Fibroblast of villous mesenchyme (primary cell): ENCODE results near the gene GPRIN2. TPM values are rescaled to one million over a fixed set of nuclear protein-coding genes. Genes with fewer than 3 reads are reported as not detected.

ENCODE experiments used
- DNase-seq: peaks from one replicate; pipeline ENCODE4 v3.0.0-alpha.2; 2010; ENCODE audit warnings: low read depth
- H3K4me3 ChIP-seq: 2 replicates; pipeline ENCODE4 v1.5.1; 2011; ENCODE audit warnings: low read depth, mild to moderate bottlenecking, low read length
- CTCF ChIP-seq: IDR thresholded peaks from 2 replicates; pipeline ENCODE4 v1.5.1; 2012; ENCODE audit warnings: low read depth, mild to moderate bottlenecking, low read length; ENCODE audit not compliant: insufficient read depth
- total RNA-seq: library from RNA; depleted of rRNA; stranded (reverse); fragments of >200 nt; gene quantifications from 2 replicates; pipeline ENCODE4 v1.2.3, GENCODE V29; 2012

GPRIN2 gene
- total RNA-seq, 1 donor = not detected

- no peak for TF ChIP-seq CTCF
- H3K4me3 ChIP-seq = no peak overlapping the region
- DNase-seq = no peak
Observed at GRCh38 chr10:46558392-46559185, 2.1 kb upstream of the GPRIN2 start.

DNA sequence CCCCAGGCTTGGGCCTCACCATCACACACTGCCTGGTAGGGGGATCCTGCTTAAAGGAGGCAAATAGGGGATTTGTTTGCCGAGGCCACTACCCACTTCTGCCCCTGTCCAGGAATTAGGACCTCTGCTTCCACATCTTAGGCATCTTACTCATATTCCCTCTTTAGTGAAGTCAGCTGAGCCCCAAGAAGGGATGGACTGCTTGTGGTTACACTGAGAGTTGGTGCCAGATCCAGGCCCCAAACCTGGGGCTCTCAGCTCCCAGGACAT lies 1.6 kb upstream of the GPRIN2 start:
- no peak for TF ChIP-seq CTCF
- DNase-seq = no peak
- H3K4me3 ChIP-seq = no peak overlapping the region

DNA sequence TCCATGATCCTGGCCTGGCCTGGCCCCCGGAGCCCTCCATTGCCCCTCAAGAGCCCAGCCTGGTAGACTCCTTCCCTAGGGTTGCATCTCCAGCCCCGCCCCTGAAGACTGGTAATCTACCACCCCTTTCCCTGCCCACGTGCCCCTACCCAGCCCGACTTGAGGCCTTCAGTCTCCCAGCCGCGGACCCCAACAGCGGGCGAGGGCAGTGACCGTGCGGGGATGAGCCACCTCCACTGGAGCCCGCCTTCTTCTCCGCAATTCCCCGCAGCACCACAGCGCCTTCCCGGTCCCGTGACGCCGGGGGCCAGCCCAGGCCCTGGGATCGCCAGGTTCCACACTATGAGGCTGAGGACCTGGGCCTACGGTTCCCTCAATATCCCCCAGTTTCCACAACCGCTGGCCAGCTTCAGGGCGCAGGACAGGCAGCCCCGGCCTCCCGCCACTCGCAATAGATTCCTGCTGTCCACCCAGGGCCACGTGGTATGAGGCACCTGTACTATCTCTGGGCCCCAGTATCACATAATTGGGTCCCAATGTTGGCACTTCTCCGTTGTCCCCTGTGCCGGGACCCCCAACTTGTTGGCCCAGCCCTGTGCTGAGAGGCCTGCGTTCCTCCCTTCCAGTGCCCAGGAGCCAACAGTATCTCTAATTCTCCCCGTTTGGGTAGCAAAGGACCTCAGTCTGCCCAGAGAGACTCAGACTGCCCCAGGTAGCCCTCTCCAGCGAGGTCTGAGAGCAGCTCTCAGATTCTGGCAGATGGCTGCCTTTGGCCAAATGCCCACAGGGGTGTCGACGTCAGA lies 1.1 kb upstream of the GPRIN2 start:
- no peak for DNase-seq
- H3K4me3 ChIP-seq = no peak overlapping the region
- TF ChIP-seq CTCF = no peak

DNA sequence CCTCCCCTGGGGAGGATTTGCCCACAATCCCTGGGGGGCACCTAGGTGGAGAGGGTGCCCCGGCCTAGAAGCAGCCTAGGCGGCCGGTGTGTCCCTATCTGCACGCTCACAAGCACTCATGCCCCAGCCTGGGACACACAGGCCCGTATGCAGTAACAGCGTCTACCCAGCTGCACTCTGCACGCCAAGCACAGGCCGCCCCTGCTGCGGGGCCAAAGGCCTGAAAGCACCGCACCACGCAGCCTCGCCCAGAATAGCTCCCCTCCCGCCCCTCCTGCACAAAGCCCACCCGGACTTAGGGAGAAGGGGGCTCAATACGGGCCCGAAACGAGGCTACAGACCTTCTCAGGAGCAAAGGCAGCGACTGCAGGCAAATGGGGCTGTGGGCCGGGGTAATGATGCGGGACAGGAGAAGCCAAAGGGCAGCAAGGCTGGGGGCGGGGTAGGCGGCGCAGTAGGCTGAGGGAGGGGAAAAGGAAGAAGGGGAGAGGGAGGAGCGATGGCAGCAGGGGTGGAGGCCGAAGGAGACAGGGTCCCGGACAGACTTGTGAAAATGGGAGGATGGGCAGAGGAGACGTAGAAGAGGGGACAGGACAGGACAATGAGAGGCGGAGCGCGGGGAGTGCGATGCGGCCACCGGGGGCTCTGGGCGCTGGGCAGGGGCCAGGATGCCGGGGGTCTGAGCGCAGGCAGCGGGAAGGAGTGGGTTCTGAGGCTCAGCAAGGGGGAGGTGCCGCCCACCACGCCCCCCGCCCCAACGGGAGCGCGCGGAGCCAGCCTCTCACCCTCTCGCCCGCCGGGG lies 544 bp downstream of the GPRIN2 start:
- no peak for TF ChIP-seq CTCF
- DNase-seq = no peak

DNA sequence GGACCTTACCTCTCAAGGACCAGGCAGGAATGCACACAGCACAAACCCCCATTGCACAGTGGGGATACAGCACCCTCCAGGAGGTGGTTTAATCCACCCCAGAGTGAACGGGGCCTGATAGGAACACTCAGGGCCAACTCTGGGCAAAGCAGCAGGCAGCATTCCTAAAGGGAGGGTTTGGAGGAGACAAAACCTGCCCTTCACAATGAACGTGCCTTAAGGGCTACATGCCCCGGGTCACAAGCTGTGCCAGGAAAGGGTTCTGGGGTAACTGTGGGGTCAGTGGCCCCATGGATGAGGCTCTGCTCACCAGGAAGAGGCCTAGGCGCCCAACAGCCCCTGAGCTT lies 1.1 kb downstream of the GPRIN2 start:
- no peak overlapping the region for H3K4me3 ChIP-seq
- DNase-seq = no peak
- no peak for TF ChIP-seq CTCF

More for the DNA sequence above, 544 bp downstream of the GPRIN2 start:
- H3K4me3 ChIP-seq = no peak overlapping the region

GRCh38 chr10:46554166-46554781 lies 2.2 kb downstream of the GPRIN2 start:
- no peak overlapping the region for H3K4me3 ChIP-seq
- TF ChIP-seq CTCF = no peak
- no peak for DNase-seq
